Right hindlimb (tissue), 1 donor: ENCODE results near the gene STK40.
A peak's percentile ranks its signal among the peaks of the same experiment; 100 is the strongest.

Experiments
- DNase-seq: peaks from one replicate; pipeline ENCODE4 v3.0.0-alpha.2; 2018

STK40 gene

GRCh38 chr1:36306210-36306901 is 79.4 kb downstream of the STK40 start, which contains the start of gene SH3D21:
TSS of gene SH3D21 (plus strand) at chr1:36306368. CDS start at chr1:36306421, 53 bp downstream.
- DNase-seq, result peak; percentile 56

DNA sequence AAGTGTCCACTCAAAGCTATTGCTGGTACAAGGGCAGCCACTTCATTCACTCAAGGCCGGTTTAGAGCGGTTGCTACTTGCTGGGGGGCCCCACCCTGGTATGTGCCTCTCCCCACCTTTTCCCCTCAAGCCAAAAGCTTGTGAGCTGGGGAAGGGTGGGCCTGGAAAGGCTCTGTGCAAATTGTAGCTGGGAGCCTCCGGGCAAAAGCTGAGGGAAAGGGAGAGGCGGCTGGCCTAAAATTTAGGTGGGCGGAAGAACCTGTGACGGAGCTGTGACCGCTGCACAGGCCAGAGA is 79.9 kb downstream of the STK40 start:
- no peak for DNase-seq

DNA sequence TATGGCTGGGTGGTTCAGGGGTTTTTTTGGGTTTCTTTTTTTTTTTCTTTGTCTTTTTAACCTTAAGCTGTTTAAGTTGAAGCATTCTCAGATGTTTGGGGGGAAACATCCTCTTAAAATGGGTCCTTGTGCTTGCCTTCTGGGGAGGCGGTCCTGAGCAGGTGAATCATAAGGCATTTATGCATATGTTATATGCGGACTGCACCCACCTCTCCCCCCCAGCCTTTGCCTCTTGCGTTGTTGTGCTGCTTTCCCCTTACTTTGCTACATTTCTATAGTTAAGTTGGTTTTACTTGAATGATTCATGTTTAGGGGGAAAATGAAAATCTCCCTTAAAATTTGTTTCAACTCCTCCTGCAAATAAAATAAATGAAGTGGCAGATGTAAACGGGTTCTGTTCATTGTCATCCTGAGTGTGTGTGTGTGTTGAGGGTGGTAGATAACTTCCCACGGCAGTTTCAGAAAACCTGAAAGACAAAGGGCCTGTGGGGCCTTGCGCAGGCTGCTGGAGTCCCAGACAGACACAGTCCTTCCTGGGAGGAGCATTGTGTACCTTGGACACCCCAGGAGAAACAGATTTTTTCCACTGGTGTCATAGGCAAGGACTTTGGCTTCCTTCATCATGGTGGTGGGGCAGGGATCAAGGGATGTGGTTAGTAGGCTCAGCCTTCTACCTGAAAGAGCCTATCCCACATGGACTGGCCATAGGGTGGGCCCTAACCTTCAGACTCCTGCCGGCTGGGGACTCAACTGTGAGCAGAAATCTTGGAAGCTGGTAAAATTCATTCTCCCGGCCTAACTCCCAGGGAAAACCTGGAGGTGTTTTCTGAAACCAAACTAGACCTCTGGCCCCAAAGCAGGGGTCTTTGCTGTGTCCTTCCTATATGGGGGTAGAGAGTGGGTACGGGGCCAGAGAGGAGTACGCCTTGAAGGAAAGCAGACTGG is 80.5 kb downstream of the STK40 start:
- DNase-seq, result peak; percentile 16

- DNase-seq, result peak; percentile 14
Measured at GRCh38 chr1:36304521-36304920, 81.2 kb downstream of the STK40 start.

DNA sequence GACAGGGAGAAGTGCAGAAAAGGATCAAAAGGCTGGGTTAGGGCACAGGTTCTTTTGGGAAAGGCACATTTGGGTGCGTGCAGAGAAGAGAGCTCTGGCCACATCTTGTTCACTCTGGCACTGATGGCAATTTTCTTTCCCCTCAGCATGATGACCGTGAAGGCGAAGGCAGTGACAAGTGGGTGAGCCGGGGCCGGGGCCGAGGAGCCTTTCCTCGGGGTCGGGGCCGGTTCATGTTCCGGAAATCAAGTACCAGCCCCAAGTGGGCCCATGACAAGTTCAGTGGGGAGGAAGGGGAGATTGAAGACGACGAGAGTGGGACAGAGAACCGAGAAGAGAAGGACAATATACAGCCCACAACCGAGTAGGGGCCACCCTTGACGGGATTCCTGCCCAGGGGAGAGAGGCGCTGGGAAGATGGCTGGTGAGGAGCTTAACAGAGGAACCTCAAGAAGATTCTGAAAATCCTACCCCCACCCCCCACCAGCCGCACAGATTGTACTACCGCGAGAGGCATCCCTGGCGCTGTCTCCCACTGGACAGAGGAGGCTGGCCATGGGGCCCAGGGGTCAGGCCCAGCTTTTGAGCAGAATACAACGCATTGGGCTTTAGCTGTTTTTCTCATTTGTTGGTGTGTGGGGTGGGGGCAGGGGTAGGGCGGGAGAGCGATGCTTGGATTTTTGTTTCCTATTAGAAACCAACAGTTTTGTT is 81.9 kb downstream of the STK40 start:
- DNase-seq, result peak; percentile 23

- no peak for DNase-seq
Measured at GRCh38 chr1:36303244-36303643, 82.5 kb downstream of the STK40 start.

- DNase-seq, result peak; percentile 1
Measured at GRCh38 chr1:36301220-36301619, 84.5 kb downstream of the STK40 start.

DNA sequence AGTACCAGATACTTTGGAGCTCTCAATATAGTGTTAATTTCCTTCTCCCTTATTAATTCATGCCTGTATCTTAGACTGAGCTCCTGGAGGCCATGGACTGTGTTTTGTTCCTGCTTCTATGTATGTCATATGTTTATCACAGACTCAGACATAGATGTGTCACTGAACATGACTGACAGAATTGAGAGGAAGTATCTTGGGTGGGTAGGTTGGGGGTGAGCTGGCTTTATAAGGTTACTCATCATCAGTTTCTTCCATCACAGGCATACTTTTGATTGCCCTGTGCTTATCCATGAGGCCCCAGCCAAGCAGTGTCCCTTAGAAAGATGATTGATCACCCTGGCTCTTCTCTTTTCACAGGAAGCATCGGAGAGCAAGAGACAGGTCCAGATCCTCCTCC is 85.2 kb downstream of the STK40 start:
- DNase-seq, result peak; percentile 5

GRCh38 chr1:36298640-36299039 is 87.1 kb downstream of the STK40 start:
- peak; percentile 1 for DNase-seq

DNA sequence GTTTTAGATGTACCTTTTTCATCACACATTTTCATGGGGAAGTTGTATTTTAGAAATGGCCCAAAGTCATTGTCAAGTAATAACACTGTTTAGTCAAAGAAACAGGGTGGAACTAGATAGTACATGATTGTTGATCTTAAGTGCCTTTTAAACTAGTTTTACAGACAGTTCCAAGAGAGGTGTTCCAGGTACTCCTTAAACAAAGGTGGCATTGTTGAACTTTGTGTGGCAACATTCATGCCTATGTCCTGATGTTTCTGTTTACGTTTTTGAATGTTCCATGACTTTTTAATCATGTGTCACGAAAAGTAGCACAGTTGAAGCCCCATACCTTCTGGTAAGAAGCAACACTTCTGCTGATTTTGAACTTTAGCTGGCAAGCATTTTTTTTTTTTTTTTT is 88.7 kb downstream of the STK40 start:
- DNase-seq, result no peak

DNA sequence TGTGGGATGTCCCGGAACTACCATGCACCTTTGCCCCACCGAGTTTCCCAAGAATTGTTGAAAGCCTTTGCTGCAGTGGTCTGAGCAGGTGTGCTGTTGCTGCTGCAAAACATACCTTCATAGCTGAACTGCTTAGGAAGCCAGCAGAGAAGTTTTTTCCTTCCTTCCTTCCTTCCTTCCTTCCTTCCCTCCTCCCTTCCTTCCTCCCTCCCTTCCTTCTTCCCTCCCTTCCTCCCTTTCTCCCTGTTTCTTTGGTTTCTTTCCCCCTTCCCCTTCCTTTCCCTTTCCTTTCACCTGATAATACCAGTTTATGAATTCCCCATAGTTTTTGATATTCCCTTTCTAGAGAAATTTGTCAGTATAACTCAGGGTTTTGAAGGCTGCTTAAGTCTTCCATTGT is 90.3 kb downstream of the STK40 start:
- no peak for DNase-seq
